Measurements from ENCODE around the gene OR52J3. TPM values are rescaled to one million over a fixed set of nuclear protein-coding genes. Genes with fewer than 3 reads are reported as not detected.

Gene OR52J3
- total RNA-seq, 2 experiments from 2014 or later = not detected

- no peaks in the 10 kb centered on the region for H4K20me1 ChIP-seq (ENCODE audit: insufficient read depth, low read length)
- CTCF ChIA-PET (ENCODE audit: unreplicated experiment) = no interaction called here
- no peaks in the 10 kb centered on the region for H3K36me3 ChIP-seq (ENCODE audit: insufficient read depth, low read length)
- no peak for DNase-seq (ENCODE audit: low spot score)
- no peaks in the 10 kb centered on the region for H3K79me2 ChIP-seq (ENCODE audit: insufficient read depth, low read depth, low read length)
- no peak overlapping the region for H3K4me3 ChIP-seq (ENCODE audit: low read depth, low read length, poor library complexity, severe bottlenecking)
- no peak overlapping the region for H3K27ac ChIP-seq (ENCODE audit: low read depth, low read length, poor library complexity, severe bottlenecking)
- intact Hi-C loops (cut with micrococcal nuclease; ENCODE audit: unreplicated experiment) = no loop called here
- no peak for TF ChIP-seq EZH2phosphoT487 (IDR thresholded peaks at IDR 0.05; ENCODE audit: borderline replicate concordance, low read depth, low read length)
- TF ChIP-seq CTCF (conservative IDR thresholded peaks at IDR 0.05; ENCODE audit: low read length) = no peak
- no peaks in the 10 kb centered on the region for H3K9me3 ChIP-seq (ENCODE audit: low read length)
- POLR2A ChIA-PET = interaction anchor here (0.8 kb wide), 1 partner anchor 290 kb away, joined by 3 read pairs; no protein-coding TSS in a partner anchor
- no peaks in the 10 kb centered on the region for H3K4me1 ChIP-seq (ENCODE audit: insufficient read depth, low read length, poor library complexity, severe bottlenecking)
- no peak overlapping the region for H3K4me2 ChIP-seq (ENCODE audit: low read length)
- BruUV-seq (replicated peaks) = no TSS peak
- no peaks in the 10 kb centered on the region for H3K9me2 ChIP-seq (ENCODE audit: insufficient read depth, low read length)
- no peak overlapping the region for H2AFZ ChIP-seq (ENCODE audit: low read length)
Observed at GRCh38 chr11:5065027-5065426, 18.7 kb downstream of the OR52J3 start.

DNA sequence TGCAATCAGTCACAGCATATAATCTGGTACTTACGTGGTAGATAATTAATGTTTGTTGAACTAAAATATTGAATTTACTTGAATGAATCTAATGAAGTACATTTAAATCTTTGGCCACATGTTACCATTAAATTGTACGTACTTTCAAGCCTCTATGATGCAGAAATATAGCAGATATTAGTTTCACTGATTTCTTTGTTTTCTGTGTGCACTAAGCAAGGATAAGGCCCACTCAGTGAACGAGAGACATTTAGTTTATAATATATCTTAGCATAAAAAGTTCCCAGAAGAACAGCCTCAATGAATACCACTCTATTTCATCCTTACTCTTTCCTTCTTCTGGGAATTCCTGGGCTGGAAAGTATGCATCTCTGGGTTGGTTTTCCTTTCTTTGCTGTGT lies 22.9 kb downstream of the OR52J3 start, which contains the start of gene OR52E1:
Gene OR52E1, plus strand, starts transcription at position 301 of the 400 bp plus-strand sequence.
- CTCF ChIA-PET (ENCODE audit: unreplicated experiment) = no interaction called here
- no peak within 1 kb of the TSS for H3K27ac ChIP-seq (ENCODE audit: low read depth, low read length, poor library complexity, severe bottlenecking)
- no peaks in the 10 kb centered on the region for H3K79me2 ChIP-seq (ENCODE audit: insufficient read depth, low read depth, low read length)
- TF ChIP-seq EZH2phosphoT487 (IDR thresholded peaks at IDR 0.05; ENCODE audit: borderline replicate concordance, low read depth, low read length) (no peak), CTCF (conservative IDR thresholded peaks at IDR 0.05; ENCODE audit: low read length) (no peak)
- no peaks in the 10 kb centered on the region for H4K20me1 ChIP-seq (ENCODE audit: insufficient read depth, low read length)
- BruUV-seq (replicated peaks) = no TSS peak
- intact Hi-C loops (cut with micrococcal nuclease; ENCODE audit: unreplicated experiment) = no loop called here
- no peak for DNase-seq (ENCODE audit: low spot score)
- H2AFZ ChIP-seq (ENCODE audit: low read length) = no peak within 1 kb of the TSS
- no peak within 1 kb of the TSS for H3K4me2 ChIP-seq (ENCODE audit: low read length)
- no peak within 1 kb of the TSS for H3K4me3 ChIP-seq (ENCODE audit: low read depth, low read length, poor library complexity, severe bottlenecking)
- H3K4me1 ChIP-seq (ENCODE audit: insufficient read depth, low read length, poor library complexity, severe bottlenecking) = no peaks in the 10 kb centered on the region
- no peaks in the 10 kb centered on the region for H3K9me3 ChIP-seq (ENCODE audit: low read length)
- no peaks in the 10 kb centered on the region for H3K9me2 ChIP-seq (ENCODE audit: insufficient read depth, low read length)
- POLR2A ChIA-PET = no interaction called here
- no peaks in the 10 kb centered on the region for H3K36me3 ChIP-seq (ENCODE audit: insufficient read depth, low read length)

- Histone ChIP-seq H4K20me1 (ENCODE audit: insufficient read depth, low read length) (no peaks in the 10 kb centered on the region), H3K4me3 (ENCODE audit: low read depth, low read length, poor library complexity, severe bottlenecking) (no peak overlapping the region), H3K9me2 (ENCODE audit: insufficient read depth, low read length) (no peaks in the 10 kb centered on the region), H3K27ac (ENCODE audit: low read depth, low read length, poor library complexity, severe bottlenecking) (no peak overlapping the region), H3K9me3 (ENCODE audit: low read length) (no peaks in the 10 kb centered on the region), H3K4me1 (ENCODE audit: insufficient read depth, low read length, poor library complexity, severe bottlenecking) (no peaks in the 10 kb centered on the region), H3K36me3 (ENCODE audit: insufficient read depth, low read length) (no peaks in the 10 kb centered on the region), H2AFZ (ENCODE audit: low read length) (no peak overlapping the region), H3K79me2 (ENCODE audit: insufficient read depth, low read depth, low read length) (no peaks in the 10 kb centered on the region), H3K4me2 (ENCODE audit: low read length) (no peak overlapping the region)
- ChIA-PET CTCF (ENCODE audit: unreplicated experiment) (no interaction called here), POLR2A (interaction anchor here (0.5 kb wide), 1 partner anchor 12 kb away, joined by 3 read pairs; no protein-coding TSS in a partner anchor)
- intact Hi-C loops (cut with micrococcal nuclease; ENCODE audit: unreplicated experiment) = no loop called here
- no TSS peak for BruUV-seq (replicated peaks)
- no peak for DNase-seq (ENCODE audit: low spot score)
- TF ChIP-seq EZH2phosphoT487 (IDR thresholded peaks at IDR 0.05; ENCODE audit: borderline replicate concordance, low read depth, low read length) (no peak), CTCF (conservative IDR thresholded peaks at IDR 0.05; ENCODE audit: low read length) (no peak)
Observed at GRCh38 chr11:5071799-5072198, 25.5 kb downstream of the OR52J3 start.
